GM08714 (cell line): ENCODE results near the gene MEF2A.
A peak's percentile ranks its signal among the peaks of the same experiment; 100 is the strongest.

Experiments used
- H3K4me3 ChIP-seq: fragments of 200-500 bp; sonication (Bioruptor generic); 2 replicates; pipeline ENCODE4 v1.5.1; 2014; ENCODE audit warnings: mild to moderate bottlenecking, low read length, inconsistent platforms
- ZNF274 ChIP-seq: IDR thresholded peaks from 2 replicates; pipeline ENCODE4 v1.6.1; 2012; ENCODE audit warnings: mild to moderate bottlenecking, low read depth, low read length

Gene MEF2A

GRCh38 chr15:99606646-99607045, 40.9 kb downstream of the MEF2A start:
- TF ChIP-seq ZNF274 = no peak
- no peak overlapping the region for H3K4me3 ChIP-seq

DNA sequence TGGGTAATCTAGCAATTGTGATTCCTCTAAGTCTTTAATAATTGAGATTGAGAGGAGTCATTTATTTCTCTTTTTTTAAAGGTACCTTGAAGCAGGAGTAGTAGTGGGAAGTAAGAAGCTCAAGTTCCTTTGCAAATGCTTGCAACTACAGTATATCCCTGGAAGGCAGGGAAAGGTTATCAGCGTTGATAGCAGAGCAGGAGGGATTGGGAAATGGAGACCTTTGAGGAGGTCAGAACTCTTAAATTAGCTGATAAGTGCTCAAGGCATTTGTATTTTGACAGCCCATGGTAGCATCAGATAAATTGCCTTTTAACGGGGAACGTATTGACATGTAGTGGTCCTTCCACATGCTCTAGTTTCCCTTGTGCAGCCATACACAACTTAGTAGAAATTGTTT, 47.7 kb downstream of the MEF2A start:
- no peak for TF ChIP-seq ZNF274
- H3K4me3 ChIP-seq = no peak overlapping the region

DNA sequence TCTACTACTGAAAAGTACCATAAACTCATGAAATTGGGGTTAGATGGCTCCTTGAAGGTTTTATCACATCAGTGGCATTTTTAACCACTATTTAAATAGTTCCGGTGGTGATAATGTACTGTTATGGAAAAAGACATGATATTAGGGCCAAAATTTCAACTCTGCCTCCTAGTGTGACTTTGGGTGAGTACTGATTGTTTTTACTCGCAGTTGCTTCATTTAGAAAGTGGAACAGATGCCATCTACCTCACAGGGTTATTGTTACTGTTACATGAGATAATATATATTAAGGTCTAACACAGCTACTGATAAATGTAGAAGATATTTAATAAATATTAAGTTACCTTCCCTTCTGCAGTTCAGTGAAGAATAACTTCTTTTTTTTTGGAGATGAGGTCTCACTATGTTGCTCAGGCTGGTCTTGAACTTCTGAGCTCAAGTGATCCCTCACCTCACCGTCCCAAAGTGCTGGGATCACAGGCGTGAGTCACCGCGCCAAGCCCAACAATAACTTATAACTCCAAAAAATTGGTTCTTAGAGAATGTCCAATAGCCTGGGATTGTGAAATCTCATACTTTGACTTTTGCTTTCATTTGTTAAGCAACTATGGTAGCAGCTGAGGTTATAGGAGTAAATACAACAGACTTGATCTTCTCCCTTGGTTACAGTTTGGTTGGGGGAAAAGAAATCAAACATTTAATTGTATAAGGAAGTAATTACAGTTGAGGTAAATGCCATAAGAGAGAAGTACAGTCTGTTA, 48.3 kb downstream of the MEF2A start:
- no peak for TF ChIP-seq ZNF274
- H3K4me3 ChIP-seq = no peak overlapping the region

GRCh38 chr15:99614749-99615288, 49.0 kb downstream of the MEF2A start:
- H3K4me3 ChIP-seq = no peak overlapping the region
- TF ChIP-seq ZNF274 = no peak

- no peak for TF ChIP-seq ZNF274
- H3K4me3 ChIP-seq = no peak overlapping the region
Measured at GRCh38 chr15:99615460-99615859, 49.7 kb downstream of the MEF2A start.

DNA sequence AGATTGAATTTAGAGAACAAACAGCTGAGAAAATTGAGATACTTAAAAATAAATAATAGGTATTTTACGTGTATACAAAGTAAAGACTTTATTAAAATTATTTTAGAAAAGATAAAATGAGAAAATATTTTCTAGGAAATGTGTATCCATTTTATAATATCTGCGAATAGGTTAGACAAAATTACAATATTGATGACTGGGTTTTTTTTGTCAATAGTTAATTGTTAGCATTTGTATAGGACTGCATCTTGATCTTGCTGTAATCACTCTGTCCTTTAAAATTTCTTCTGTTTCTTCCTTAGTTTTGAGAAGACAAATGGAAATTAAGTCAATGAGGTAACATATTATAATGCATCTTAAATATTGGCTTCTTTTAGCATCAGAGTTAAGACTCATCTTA, 50.3 kb downstream of the MEF2A start:
- TF ChIP-seq ZNF274 = no peak
- H3K4me3 ChIP-seq = no peak overlapping the region

DNA sequence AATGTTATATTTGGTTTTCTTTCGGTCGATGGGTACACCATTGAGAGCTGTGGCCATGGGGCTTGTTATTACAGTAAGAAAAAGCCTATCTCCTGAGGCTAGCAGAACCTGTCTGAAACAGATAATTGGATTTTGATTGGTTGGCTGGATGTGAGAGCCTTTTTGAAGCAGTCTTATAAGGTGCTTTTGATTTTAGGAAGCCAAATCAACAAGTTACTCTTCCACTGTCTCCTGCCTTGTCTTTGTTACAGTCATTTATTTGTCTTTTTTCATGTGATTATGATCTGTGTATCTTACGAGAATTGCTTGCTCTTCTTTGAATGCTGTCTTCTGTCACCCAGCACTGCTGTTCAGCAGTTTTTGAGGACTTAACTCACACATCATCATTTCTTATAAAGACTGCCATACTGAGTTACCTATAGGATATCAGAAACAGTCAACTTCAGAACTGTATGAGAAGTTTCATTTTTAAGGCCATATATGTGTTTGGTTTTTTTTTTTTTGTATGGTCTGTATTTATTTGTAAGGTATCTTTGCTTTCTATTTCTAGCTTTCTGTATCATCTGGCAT, 51.1 kb downstream of the MEF2A start:
- TF ChIP-seq ZNF274 = no peak

DNA sequence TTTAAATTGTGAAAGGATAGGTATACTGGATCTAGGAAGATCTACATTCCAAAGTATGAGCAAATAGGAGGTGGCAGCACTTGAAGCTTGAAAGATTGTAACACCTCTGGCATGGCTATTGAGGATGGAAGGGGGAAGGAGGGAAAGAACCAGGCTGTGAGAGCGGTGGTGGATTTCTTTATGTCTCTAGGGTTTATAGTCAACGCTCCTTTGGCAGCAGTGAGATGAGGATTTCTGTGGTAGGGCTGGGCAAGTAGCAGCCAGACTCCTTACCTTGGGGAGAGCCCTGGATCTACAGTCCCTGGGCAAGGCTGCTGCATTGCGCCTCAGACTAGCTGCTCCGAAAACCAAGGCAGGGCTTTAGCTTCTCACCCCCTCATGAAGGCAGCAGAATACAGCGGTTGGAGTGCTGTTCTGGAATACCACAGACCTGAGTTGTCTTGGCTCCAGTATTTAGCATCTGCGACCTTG, 53.2 kb downstream of the MEF2A start:
- no peak for TF ChIP-seq ZNF274
- no peak overlapping the region for H3K4me3 ChIP-seq

More for the DNA sequence above, 51.1 kb downstream of the MEF2A start:
- H3K4me3 ChIP-seq = no peak overlapping the region; the same call in 1 of the 2 replicates

- H3K4me3 ChIP-seq = no peak overlapping the region
- TF ChIP-seq ZNF274 = no peak
Measured at GRCh38 chr15:99619712-99620111, 53.9 kb downstream of the MEF2A start.

DNA sequence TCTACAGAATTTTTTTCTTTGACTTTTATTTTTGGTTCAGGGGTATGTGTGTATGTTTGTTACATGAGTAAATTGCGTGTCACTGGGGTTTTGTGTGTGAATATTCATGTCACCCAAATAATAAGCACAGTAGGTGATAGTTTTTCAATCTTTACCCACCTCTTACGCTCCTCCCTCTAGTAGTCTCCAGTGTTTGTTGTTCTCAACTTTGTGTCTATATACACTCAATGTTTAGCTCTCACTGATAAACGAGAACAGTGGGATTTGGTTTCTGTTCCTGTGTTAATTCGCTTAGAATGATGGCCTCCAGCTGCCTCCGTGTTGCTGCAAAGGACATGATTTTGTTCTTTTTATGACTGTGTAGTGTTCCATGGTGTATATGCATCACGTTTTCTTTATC, 54.4 kb downstream of the MEF2A start:
- no peak for TF ChIP-seq ZNF274
- no peak overlapping the region for H3K4me3 ChIP-seq

DNA sequence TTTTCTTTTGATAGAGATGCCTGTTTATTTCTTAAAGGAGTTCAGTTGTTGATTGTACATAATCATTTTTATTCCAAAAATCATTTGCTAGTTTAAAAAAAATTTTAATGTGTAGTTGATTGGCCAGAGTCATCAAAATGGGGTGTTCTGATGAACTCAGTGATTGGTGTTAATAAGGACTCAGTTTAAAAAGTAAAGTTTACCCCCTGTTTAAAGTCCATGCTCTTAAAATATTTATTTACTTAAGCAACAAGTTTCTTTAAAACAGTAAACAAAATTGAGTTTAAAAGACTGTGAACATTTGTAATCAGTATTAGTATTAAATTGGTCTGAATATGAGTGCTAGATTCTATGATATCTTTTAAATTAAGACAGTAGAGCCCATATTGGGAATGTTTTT, 56.0 kb downstream of the MEF2A start:
- no peak overlapping the region for H3K4me3 ChIP-seq
- no peak for TF ChIP-seq ZNF274

DNA sequence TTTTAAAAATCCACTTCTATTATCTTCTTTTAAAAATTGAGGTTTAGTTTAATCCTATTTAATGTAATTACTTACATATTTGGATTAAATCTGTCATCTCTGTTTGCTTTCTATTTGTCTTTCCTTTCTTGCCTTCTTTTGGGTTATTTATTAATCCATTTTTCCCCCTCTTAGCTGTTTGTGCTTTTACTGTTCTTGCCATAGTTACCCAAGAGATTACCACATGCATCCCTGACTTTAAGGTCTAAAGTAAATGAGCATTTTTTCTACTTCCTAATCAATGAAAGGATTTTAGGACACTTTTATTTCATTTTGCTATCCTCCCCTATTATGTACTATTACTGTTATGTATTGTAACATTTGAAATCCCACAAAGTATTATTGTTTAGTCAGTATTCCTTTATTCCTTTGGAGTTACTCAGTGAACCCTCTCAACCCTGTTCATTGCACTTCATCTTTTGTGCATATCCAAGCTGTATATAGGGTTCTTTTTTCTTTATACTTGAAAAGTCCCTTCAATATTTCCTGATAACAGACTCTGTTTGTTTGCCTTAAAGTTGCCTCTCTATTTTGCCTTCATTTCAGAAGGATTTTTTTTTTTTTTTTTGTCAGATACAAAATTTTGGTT, 62.7 kb downstream of the MEF2A start:
- no peak for TF ChIP-seq ZNF274
- no peak overlapping the region for H3K4me3 ChIP-seq

GRCh38 chr15:99630607-99631131, 64.9 kb downstream of the MEF2A start:
- TF ChIP-seq ZNF274 = no peak
- peak overlapping the region; percentile 22; the same call in 1 of the 2 replicates for H3K4me3 ChIP-seq

DNA sequence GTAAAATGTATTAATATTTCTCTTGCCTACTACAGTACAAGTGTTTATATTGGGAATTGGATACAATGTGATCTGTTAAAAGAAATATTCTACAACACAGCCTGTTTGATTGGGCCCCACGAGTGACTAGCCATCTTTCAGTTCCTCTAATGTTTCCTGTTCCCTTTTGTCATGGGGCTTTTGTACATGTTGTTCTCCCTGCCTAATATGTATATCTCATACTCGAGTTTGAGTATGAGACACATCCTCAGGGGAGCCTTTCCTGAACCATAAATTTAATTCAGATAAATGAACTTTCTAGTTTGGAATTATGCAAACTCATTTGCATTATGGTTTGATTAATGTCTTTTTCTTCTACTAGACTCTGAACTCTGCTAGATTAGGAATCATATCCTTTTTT, 65.5 kb downstream of the MEF2A start:
- H3K4me3 ChIP-seq = no peak overlapping the region
- no peak for TF ChIP-seq ZNF274
